Esophagus muscularis mucosa (tissue), 4 donors: ENCODE results near the gene PPM1D. TPM values are rescaled to one million over a fixed set of nuclear protein-coding genes. Genes with fewer than 3 reads are reported as not detected.

ENCODE experiments used
- DNase-seq: peaks from one replicate; pipeline ENCODE4 v3.0.0-alpha.2; 2017; ENCODE audit errors: extremely low spot score
- H3K27ac ChIP-seq, 4 donors: fragments of 200-600 bp; sonication (generic); replicated peaks in 1 of 4; 1 replicate in 3 of 4; 2 replicates in 1 of 4; pipeline ENCODE4 v1.5.1; 2016 to 2019; ENCODE audit warnings: mild to moderate bottlenecking in 1 of 4
- H3K27me3 ChIP-seq, 4 donors: fragments of 200-600 bp; sonication (generic); one replicate each; pipeline versions ENCODE4 v1.5.1 to v1.6.0; 2016 to 2019
- H3K36me3 ChIP-seq, 4 donors: fragments of 200-600 bp; sonication (generic); one replicate each; pipeline ENCODE4 v1.5.1; 2016 to 2019
- H3K4me1 ChIP-seq, 4 donors: fragments of 200-600 bp; sonication (generic); one replicate each; pipeline ENCODE4 v1.5.1; 2016 to 2019
- H3K4me3 ChIP-seq, 4 donors: fragments of 200-600 bp; sonication (generic); 1 replicate in 2 of 4; 2 replicates in 2 of 4; pipeline ENCODE4 v1.5.1; 2016 to 2019; ENCODE audit warnings: mild to moderate bottlenecking in 4 of 4, moderate library complexity in 1 of 4
- H3K9me3 ChIP-seq, 4 donors: fragments of 200-600 bp; sonication (generic); 1 replicate in 3 of 4; 2 replicates in 1 of 4; pipeline ENCODE4 v1.5.1; 2016 to 2019
- EP300 ChIP-seq: sonication (generic); formaldehyde crosslinking; IDR thresholded peaks from one replicate; pipeline ENCODE4 v1.6.1; 2017; ENCODE audit warnings: antibody characterized with exemption
- POLR2A ChIP-seq: fragments of 450-650 bp; IDR thresholded peaks from one replicate; pipeline ENCODE4 v1.6.1; 2017; ENCODE audit warnings: antibody characterized with exemption, moderate library complexity, mild to moderate bottlenecking, low read depth
- POLR2AphosphoS5 ChIP-seq, 2 donors: sonication (generic); formaldehyde crosslinking; IDR thresholded peaks; one replicate each; pipeline ENCODE4 v1.6.1; 2017; ENCODE audit warnings: antibody characterized with exemption in 2 of 2
- WGBS: methylation state at CpG from one replicate; pipeline ENCODE4 v1.1.5; 2018; 5-methylcytosine and 5-hydroxymethylcytosine counted together
- intact Hi-C: fragments of 100-400 bp; cut with DNase I; formaldehyde crosslinking; loops from one replicate; pipeline ENCODE4 v1.15.1; 2023
- total RNA-seq, 4 donors: library from RNA; depleted of rRNA; stranded (reverse); fragments of >200 nt; gene quantifications; one replicate each; pipeline versions ENCODE4 v1.1.0 to v1.2.1, GENCODE V29; 2016
- TF ChIP-seq, protein P1 (sequence below), 3 experiments: fragments of 200-600 bp in 2 of 3; fragments of 450-650 bp in 1 of 3; sonication (generic) in 2 of 3; IDR thresholded peaks; one replicate each; pipeline ENCODE4 v1.5.1; 2017 to 2019; ENCODE audit warnings: antibody characterized with exemption in 3 of 3, mild to moderate bottlenecking in 2 of 3, moderate library complexity in 1 of 3

PPM1D gene
- total RNA-seq, 4 donors from 2014 or later, result 7.9 to 18.9 (median 13.0) TPM

DNA sequence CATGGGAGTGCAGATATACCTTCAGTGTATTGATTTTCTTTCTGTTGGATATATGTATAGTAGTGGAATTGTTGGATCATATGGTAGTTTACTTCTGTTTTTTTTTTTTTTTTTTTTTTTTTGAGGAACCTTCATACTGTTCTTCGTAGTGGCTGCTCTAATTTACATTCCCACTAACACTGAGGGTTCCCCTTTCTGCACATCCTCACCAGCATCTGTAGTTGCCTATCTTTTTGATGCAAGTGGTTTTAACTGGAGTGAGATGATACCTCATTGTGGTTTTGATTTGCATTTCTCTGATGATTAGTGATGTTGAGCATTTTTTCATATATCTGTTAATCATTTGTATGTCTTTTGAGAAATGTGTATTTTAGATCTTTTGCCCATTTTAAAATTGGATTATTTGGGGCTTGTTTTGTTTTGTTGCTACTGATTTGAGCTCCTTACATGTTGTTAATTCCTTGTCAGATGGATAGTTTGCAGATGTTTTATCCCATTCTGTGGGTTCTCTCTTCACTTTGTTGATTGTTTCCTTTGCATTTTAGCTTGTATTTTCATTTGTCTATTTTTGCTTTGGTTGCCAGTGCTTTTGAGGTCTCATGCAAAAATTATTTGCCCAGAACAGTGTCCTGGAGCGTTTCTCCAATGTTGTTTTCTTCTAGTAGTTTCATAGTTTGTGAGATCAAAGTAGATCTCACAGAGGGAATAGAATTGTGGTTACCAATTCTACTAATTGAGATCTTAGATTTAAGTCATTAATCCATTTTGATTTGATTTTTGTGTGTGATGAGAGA lies 52.7 kb downstream of the PPM1D start:
- no peak for TF ChIP-seq EP300
- no peak for TF ChIP-seq POLR2AphosphoS5 (IDR thresholded peaks at IDR 0.05)
- no peak for TF ChIP-seq POLR2A
- TF ChIP-seq, protein P1, sequence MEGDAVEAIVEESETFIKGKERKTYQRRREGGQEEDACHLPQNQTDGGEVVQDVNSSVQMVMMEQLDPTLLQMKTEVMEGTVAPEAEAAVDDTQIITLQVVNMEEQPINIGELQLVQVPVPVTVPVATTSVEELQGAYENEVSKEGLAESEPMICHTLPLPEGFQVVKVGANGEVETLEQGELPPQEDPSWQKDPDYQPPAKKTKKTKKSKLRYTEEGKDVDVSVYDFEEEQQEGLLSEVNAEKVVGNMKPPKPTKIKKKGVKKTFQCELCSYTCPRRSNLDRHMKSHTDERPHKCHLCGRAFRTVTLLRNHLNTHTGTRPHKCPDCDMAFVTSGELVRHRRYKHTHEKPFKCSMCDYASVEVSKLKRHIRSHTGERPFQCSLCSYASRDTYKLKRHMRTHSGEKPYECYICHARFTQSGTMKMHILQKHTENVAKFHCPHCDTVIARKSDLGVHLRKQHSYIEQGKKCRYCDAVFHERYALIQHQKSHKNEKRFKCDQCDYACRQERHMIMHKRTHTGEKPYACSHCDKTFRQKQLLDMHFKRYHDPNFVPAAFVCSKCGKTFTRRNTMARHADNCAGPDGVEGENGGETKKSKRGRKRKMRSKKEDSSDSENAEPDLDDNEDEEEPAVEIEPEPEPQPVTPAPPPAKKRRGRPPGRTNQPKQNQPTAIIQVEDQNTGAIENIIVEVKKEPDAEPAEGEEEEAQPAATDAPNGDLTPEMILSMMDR (IDR thresholded peaks at IDR 0.05), result no peak
- no peak overlapping the region for H3K27ac ChIP-seq
- peaks cover 14 to 59% (median 48%) of the 10 kb centered on the region in 4 donors for H3K36me3 ChIP-seq
- intact Hi-C loops, result no loop called here
- H3K4me3 ChIP-seq, result no peak overlapping the region
- no peaks in the 10 kb centered on the region for H3K27me3 ChIP-seq
- WGBS, result 77% methylated on average over 2 of the region's 2 CpGs
- H3K4me1 ChIP-seq, result no peaks in the 10 kb centered on the region
- H3K9me3 ChIP-seq, result no peaks in the 10 kb centered on the region
- DNase-seq, result no peak

DNA sequence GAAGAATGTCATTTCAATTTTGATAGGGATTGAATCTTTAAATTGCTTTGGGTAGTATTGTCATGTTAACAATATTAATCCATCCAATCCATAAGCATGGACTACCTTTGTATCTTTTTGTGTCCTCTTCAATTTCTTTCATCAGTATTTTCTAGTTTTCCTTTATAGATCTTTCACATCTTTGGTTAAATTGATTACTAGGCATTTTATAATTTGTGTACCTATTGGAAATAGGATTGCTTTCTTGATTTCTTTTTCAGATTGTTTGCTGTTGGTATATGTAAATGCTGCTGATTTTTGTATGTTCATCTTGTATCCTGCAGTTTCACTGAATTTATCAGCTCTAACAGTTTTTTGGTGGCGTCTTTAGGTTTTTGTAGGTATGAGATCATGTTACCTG lies 53.6 kb downstream of the PPM1D start:
- Histone ChIP-seq H3K4me3 (no peak overlapping the region), H3K4me1 (no peaks in the 10 kb centered on the region), H3K36me3 (peaks cover 9 to 58% (median 44%) of the 10 kb centered on the region in 4 donors), H3K27ac (no peak overlapping the region), H3K9me3 (no peaks in the 10 kb centered on the region), H3K27me3 (no peaks in the 10 kb centered on the region)
- TF ChIP-seq POLR2AphosphoS5 (IDR thresholded peaks at IDR 0.05) (no peak), POLR2A (no peak), EP300 (no peak)
- TF ChIP-seq, protein P1 (IDR thresholded peaks at IDR 0.05), result no peak
- intact Hi-C loops, result no loop called here
- 100% methylated on average over 1 of the region's 1 CpG for WGBS
- DNase-seq, result no peak

DNA sequence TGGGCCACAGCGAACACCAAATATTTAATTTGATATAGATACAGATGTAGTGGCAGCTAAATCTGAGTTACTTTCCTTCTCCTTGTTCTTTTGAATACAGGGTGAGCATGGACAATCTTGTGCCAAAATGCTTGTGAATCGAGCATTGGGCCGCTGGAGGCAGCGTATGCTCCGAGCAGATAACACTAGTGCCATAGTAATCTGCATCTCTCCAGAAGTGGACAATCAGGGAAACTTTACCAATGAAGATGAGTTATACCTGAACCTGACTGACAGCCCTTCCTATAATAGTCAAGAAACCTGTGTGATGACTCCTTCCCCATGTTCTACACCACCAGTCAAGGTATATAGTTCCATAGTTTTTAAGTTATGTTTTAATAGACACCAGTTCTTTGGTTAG lies 56.5 kb downstream of the PPM1D start:
- Histone ChIP-seq H3K9me3 (no peaks in the 10 kb centered on the region), H3K27ac (no peak overlapping the region), H3K4me3 (no peak overlapping the region), H3K27me3 (no peaks in the 10 kb centered on the region), H3K36me3 (peaks cover 0 to 45% (median 18%) of the 10 kb centered on the region in 4 donors), H3K4me1 (peaks cover 0 to 12% (median 4%) of the 10 kb centered on the region in 4 donors)
- intact Hi-C loops, result no loop called here
- DNase-seq, result no peak
- no peak for TF ChIP-seq POLR2AphosphoS5 (IDR thresholded peaks at IDR 0.05)
- no peak for TF ChIP-seq EP300
- TF ChIP-seq POLR2A, result no peak
- TF ChIP-seq, protein P1 (IDR thresholded peaks at IDR 0.05), result no peak
- WGBS, result 92% methylated on average over 5 of the region's 5 CpGs

DNA sequence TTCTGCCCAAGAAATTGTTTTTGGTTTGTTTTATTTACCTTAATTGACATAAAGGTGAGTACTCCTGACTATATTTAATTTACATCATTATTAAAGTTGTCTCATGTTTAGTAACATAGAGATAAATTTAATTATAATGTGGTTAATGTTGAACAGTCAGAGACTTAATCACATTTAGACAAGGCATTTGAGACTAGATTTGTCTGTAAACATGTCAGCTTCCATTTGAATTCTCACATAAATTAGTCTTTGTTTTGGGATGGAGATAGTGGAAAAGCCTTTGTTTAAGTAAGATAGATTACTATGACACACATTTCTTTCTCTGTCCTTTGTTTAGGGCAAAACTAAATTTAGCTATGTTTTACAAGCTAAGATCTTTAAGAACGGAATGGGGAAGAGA lies 59.2 kb downstream of the PPM1D start:
- no peak for DNase-seq
- no peak overlapping the region for H3K27ac ChIP-seq
- intact Hi-C loops, result no loop called here
- H3K36me3 ChIP-seq, result peaks cover 0 to 48% (median 23%) of the 10 kb centered on the region in 4 donors
- 46% methylated on average over 1 of the region's 1 CpG for WGBS
- no peak for TF ChIP-seq POLR2A
- no peak for TF ChIP-seq POLR2AphosphoS5 (IDR thresholded peaks at IDR 0.05)
- TF ChIP-seq EP300, result no peak
- TF ChIP-seq, protein P1 (IDR thresholded peaks at IDR 0.05), result no peak
- no peaks in the 10 kb centered on the region for H3K27me3 ChIP-seq
- no peaks in the 10 kb centered on the region for H3K9me3 ChIP-seq
- peaks cover 0 to 12% (median 4%) of the 10 kb centered on the region in 4 donors for H3K4me1 ChIP-seq
- no peak overlapping the region for H3K4me3 ChIP-seq
